Measurements from ENCODE around the gene TYW1B. TPM values are rescaled to one million over a fixed set of nuclear protein-coding genes. Genes with fewer than 3 reads are reported as not detected.
"Not testable (repeated sequence)": the region's sequence is repeated elsewhere in the genome, so short reads cannot be mapped to it uniquely, and the experiment has no call there.

The TYW1B gene
- total RNA-seq, 4 donors from 2014 or later: 2.0 to 5.1 (median 2.5) TPM

DNA sequence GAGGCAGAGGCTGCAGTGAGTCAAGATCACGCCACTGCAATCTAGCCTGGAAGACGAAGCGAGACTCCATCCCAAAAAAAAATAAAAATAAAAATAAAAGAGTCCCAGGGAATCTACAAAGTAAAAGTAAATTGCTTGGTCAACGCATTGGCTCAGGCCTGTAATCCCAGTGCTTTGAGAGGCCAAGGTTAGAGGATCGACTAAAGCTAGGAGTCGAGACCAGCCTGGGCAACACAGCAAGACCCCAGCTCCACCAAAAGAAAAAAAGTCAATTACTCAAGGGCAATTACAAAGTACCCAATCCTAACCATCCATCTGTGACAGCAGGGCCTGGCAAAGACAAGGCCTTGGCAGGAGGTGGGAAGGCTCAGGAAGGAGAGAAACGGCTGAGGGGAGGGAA is 288.3 kb downstream of the TYW1B start:
- H3K27ac ChIP-seq: no peak overlapping the region
- no peaks in the 10 kb centered on the region for H3K36me3 ChIP-seq
- no peaks in the 10 kb centered on the region for H3K4me1 ChIP-seq
- H3K4me3 ChIP-seq: no peak overlapping the region
- WGBS, 2 donors: 76 to 91% methylated on average over 7 of the region's 7 CpGs
- intact Hi-C loops (cut with DNase I): no loop called here
- H3K27me3 ChIP-seq: no peaks in the 10 kb centered on the region
- TF ChIP-seq, protein P1, sequence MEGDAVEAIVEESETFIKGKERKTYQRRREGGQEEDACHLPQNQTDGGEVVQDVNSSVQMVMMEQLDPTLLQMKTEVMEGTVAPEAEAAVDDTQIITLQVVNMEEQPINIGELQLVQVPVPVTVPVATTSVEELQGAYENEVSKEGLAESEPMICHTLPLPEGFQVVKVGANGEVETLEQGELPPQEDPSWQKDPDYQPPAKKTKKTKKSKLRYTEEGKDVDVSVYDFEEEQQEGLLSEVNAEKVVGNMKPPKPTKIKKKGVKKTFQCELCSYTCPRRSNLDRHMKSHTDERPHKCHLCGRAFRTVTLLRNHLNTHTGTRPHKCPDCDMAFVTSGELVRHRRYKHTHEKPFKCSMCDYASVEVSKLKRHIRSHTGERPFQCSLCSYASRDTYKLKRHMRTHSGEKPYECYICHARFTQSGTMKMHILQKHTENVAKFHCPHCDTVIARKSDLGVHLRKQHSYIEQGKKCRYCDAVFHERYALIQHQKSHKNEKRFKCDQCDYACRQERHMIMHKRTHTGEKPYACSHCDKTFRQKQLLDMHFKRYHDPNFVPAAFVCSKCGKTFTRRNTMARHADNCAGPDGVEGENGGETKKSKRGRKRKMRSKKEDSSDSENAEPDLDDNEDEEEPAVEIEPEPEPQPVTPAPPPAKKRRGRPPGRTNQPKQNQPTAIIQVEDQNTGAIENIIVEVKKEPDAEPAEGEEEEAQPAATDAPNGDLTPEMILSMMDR (IDR thresholded peaks at IDR 0.05): no peak
- TF ChIP-seq POLR2A (IDR thresholded peaks at IDR 0.05): no peak
- no peak for DNase-seq
- H3K9me3 ChIP-seq: no peaks in the 10 kb centered on the region

DNA sequence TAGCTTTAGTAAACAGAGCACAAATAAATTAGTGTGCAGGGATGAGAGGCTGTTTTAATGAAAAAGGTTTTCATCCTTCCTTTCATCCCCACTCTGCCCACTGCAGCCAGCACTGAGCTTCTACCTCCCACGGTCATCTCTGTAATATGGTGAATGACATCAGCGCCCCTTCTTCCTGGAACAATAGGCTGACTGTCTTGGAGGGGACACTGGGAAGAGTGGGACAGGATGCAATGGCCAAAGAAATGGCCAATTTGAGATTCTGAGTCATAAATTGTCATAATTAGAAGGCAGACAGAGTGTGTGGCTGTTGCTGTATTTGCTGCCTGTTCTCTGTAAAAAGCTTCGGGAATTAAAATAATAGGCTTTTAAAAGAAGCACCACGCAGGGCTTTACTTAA is 289.1 kb downstream of the TYW1B start:
- Histone ChIP-seq H3K36me3 (no peaks in the 10 kb centered on the region), H3K4me1 (no peaks in the 10 kb centered on the region), H3K4me3 (no peak overlapping the region), H3K27me3 (no peaks in the 10 kb centered on the region), H3K27ac (no peak overlapping the region), H3K9me3 (no peaks in the 10 kb centered on the region)
- no peak for DNase-seq
- intact Hi-C loops (cut with DNase I): no loop called here
- TF ChIP-seq, protein P1 (IDR thresholded peaks at IDR 0.05): no peak
- no peak for TF ChIP-seq POLR2A (IDR thresholded peaks at IDR 0.05)
- WGBS, 2 donors: 87 to 96% methylated on average over 4 of the region's 4 CpGs

DNA sequence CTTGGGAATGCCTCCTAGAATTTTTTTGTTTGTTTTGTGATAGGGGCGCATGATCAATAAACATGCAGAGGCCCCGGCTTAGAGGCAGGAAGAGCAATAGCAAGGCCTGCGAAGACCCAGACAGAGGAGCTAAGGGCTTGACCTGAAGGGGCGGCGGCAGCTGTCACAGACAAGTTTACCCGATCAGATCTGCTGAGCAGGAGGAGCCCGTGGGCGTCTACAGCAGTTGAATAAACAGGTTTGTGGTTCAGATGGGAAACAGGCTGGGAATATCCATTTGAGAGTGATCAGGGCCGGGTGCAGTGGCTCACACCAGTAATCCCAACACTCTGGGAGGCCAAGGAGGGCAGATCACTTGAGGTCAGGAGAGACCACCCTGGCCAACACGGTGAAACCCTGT is 289.9 kb downstream of the TYW1B start:
- no peak for DNase-seq
- no peaks in the 10 kb centered on the region for H3K4me1 ChIP-seq
- 68 to 77% methylated on average over 8 to 9 of the region's 10 CpGs for WGBS, 2 donors
- H3K36me3 ChIP-seq: no peaks in the 10 kb centered on the region
- no peak overlapping the region for H3K27ac ChIP-seq
- no peaks in the 10 kb centered on the region for H3K9me3 ChIP-seq
- H3K27me3 ChIP-seq: no peaks in the 10 kb centered on the region
- TF ChIP-seq POLR2A (IDR thresholded peaks at IDR 0.05): no peak
- intact Hi-C loops (cut with DNase I): no loop called here
- no peak overlapping the region for H3K4me3 ChIP-seq

DNA sequence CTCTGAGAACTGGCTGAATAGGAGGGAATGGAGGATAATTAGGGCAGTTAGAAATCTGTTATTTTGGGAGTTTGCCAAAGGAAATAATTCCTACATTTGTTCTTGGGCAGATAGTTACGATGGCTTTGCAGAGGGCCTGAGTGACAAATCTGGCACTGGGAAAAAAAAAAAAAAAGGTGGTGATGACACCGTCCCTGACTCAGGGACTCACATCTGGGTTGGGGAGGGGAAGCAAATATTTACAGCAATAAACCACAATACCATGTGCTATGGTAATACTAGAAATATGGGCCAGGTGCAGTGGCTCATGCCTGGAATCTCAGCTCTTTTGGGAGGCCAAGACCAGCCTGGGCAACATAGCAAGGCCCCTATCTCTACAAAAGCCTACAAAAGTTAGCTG is 292.0 kb downstream of the TYW1B start:
- H3K27ac ChIP-seq; H3K27me3 ChIP-seq; H3K4me1 ChIP-seq; H3K4me3 ChIP-seq; intact Hi-C loops (cut with DNase I); H3K36me3 ChIP-seq; H3K9me3 ChIP-seq; DNase-seq: not testable (repeated sequence)
- 19 to 55% methylated on average over 2 of the region's 2 CpGs for WGBS, 2 donors

DNA sequence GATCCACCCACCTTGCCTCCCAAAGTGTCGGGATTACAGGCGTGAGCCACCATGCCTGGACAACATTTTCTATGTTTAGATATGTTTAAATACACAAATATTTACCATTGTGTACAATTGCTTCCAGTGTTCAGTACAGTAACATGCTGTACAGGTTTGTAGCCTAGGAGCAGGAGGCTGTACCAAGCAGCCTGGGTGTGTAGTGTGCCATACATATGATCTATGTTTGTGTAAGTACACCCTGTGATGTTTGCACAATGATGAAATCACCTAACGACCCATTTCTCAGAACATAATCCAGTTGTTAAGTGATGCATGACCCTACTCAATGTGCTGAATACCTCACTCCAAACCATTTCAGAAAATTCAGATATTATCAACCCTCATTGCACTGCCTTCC is 297.0 kb downstream of the TYW1B start:
- WGBS, 2 donors: 82 to 100% methylated on average over 2 of the region's 3 CpGs
- H3K36me3 ChIP-seq; H3K27ac ChIP-seq; intact Hi-C loops (cut with DNase I); H3K27me3 ChIP-seq; H3K4me3 ChIP-seq; DNase-seq; H3K9me3 ChIP-seq; H3K4me1 ChIP-seq: not testable (repeated sequence)

Small RNAs within 50 kb of the gene (small RNA-seq; reads per million reads assigned to genes)
- gene AC211469.2 (0 reads per million in 4 donors), gene MIR4650-2 (0 reads per million in 4 donors), gene RN7SL377P (0 reads per million in 4 donors), gene RN7SL625P (0 reads per million in 4 donors)

Other genes starting within 250 kb of the TYW1B start
- gene POM121, start 96.9 kb upstream of the TYW1B start, total RNA-seq: 10 to 100 TPM; 12.0 to 20.8 (median 15.7) TPM
- gene TRIM74, start 141.3 kb upstream of the TYW1B start, total RNA-seq: under 1 TPM in 1 of 4 donors, not detected in 3; 0.38 TPM
- not detected for gene SPDYE8, start 201.6 kb upstream of the TYW1B start, total RNA-seq
- not detected for gene SPDYE11, start 229.7 kb upstream of the TYW1B start, total RNA-seq

All from esophagus squamous epithelium (tissue), 5 donors.